Effector CD8-positive, alpha-beta T cell (primary cell): Measurements from ENCODE around the gene PERP.
"Not testable (repeated sequence)": the region's sequence is repeated elsewhere in the genome, so short reads cannot be mapped to it uniquely, and the experiment has no call there.

Experiments
- DNase-seq: peaks from one replicate; lab custom pipeline; 2025; lab: John Stamatoyannopoulos, UW
- total RNA-seq, 4 experiments: gene quantifications; one replicate each; lab custom pipeline; 2026; lab: John Stamatoyannopoulos, UW

Gene PERP
- 5.8 to 16.1 (median 10.8) reads per million in 4 experiments for total RNA-seq

- peak; percentile 13 for DNase-seq
These were observed at the start of gene PERP for GRCh38 chr6:138107078-138107751. Gene PERP, minus strand, starts transcription at chr6:138107419. Its CDS starts 79 bp downstream, at chr6:138107340.

DNA sequence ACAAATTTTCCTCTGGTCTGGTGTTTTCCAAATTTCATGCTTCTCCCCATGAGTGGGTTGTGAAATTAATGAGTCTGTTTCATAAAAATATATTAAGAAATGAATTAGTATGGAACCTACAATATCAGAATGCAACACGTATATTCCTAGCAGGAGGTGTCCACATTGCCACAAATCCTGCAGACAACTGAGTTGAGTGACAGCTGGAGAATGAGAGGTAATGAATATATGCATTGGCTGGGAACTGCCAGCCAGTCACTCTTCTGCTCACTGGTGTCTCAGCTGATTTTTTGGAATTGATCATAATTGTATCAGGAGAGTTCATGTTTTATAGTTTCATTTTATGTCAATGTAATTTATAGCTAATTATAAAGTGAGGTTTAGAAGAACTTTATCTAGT, 48.2 kb upstream of the PERP start:
- no peak for DNase-seq

DNA sequence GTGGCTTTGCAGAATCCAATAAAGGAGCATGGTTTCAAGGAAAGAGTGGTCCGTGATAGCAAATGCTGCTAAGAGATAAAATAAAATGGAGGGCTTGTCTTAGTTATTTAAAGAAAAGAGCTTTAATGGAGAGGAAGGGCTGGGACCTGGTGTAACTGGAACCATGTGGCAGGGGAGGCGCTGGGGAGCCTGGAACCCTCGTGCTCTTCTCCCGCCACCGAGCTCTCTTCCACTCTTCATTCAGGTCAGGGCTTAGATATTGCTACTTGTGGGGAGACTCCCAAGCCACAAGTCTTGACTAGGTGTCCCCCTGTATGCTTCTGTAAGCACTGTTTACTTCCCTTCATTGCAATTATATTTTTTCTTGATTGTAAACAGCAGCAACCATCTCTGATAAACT, 39.3 kb upstream of the PERP start:
- DNase-seq, result no peak

DNA sequence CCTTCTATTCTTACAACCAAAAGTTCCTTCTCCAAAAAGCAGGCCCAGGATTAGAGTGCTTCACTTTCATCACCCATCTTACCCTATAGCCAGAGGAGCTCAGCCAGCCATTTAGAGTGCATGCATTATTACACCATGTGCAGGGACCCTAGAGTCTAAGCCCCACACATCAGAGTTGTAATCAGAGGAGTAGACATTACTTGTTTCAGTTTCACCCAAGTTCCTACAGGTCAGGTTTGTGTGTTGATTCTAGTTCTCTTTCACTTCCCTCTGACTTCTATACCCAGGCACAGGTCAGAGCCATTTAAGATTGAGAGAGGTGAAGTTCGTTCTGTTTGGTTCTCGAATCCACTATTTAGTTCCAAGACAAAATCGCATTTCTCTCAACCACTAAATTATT, 38.2 kb upstream of the PERP start:
- DNase-seq, result no peak

- no peak for DNase-seq
These were observed 35.6 kb upstream of the PERP start for GRCh38 chr6:138142806-138143205.

- no peak for DNase-seq
These were observed 22.0 kb upstream of the PERP start for GRCh38 chr6:138129190-138129589.

DNA sequence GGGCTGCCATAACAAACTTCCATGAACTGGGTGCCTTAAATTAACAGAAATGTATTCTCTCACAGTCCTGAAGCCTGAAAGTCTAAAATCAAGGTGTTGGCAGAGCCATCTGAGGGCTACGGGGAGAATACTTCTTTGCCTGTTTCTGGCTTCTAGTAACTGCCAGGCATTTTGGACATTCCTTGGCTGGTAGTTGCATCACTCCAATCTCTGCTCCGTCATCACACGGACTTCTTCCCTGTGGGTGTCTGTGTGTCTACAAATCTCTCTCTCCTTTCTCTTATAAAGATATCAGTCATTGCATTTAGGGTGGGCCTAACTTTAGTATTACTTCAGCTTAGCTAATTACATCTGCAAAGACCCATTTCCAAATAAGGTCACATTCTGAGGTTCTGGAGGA, 20.9 kb upstream of the PERP start:
- DNase-seq, result no peak

GRCh38 chr6:138124096-138124495, 16.9 kb upstream of the PERP start:
- no peak for DNase-seq

DNA sequence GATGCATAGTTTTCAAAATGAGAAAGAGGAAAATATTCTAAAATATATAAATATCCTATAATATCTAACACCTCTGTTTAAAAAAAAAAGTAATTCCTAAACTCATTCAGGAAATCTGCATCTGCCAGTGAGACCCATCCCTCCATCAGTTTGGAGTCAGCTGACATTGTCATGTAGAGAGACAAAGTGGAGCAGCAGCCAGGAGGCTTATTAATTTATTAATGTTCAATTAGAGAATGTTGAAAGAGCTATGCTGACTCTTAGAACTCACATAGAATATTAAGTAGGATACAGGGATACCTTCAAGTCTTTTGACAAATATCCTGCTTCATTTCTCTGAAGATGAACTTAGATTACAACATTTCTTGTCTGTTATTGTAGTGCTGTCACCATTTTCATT, 12.8 kb upstream of the PERP start:
- DNase-seq, result no peak

GRCh38 chr6:138119229-138119628, 12.0 kb upstream of the PERP start:
- DNase-seq, result not testable (repeated sequence)

- no peak for DNase-seq
These were observed 10.2 kb upstream of the PERP start for GRCh38 chr6:138117376-138117914.

DNA sequence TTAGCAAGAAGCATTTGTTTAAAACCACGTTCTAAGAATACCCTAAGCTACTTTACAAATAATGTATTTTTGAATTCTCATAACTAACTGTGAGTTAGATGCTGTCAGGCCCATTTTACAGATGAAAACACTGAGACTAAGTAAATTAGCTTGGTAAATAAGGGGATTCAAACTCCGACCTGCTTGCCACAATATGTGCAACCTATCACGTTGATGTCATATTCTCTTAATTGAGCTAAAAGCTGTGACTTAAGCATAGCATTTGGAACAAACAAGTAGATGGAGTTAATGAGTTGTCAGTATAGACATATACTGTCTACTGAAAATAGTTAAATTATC, 9.4 kb upstream of the PERP start:
- DNase-seq, result no peak

DNA sequence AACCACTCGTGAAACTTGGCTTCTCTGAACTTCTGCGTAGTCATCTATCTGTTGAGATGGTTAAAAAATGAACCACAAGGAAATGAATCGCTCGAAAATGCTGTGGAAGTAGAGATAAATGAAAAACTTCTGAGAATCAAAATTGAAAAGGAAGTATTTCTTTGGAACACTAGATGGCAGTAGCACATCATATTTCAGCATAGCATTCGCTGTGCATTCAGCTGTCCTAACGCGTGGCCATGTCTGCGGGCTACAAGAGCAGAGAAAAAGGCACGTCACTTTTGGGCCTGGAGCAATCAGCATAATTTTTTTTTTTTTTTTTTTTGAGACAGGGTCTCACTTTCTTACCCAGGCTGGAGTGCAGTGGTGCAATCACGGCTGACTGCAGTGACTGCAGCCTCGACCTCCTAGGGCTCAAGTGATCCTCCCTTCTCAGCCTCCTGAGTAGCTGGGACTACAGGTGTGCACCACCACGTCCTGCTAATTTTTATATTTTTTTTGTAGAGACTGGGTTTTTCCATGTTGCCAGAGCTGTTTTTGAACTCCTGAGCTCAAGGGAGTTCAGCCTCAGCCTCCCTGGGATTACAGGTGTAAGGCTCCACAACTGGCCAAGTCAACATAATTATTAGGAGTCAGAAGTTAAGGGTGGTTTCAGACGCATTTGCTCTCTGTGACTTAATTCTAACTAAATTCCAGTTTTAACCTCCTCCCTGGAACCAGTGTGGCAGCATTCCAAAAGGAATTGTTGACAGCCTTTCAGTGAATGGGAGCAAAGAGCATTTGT, 8.8 kb upstream of the PERP start:
- peak; percentile 14 for DNase-seq

DNA sequence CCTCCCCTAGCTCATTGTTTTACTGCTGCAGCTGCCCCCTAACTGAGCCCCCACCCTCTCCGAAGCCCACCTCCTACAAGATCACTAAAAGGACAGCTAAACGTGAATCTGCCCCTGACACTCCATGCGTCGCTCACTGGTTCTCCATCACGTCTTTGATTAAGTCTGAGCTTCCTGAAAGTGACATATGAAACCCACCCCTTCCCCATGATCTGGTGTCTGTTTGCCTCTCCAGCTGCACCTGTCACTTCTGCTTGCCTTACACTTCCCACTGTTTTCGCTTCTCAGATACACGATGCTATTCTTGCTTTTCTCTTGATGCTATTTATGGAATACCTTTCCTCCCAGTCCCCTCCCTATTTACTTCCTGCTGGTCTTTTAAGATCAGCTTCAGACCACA, 8.0 kb upstream of the PERP start:
- no peak for DNase-seq

- DNase-seq, result no peak
These were observed 6.5 kb upstream of the PERP start for GRCh38 chr6:138113588-138114210.

- no peak for DNase-seq
These were observed 3.0 kb upstream of the PERP start for GRCh38 chr6:138110229-138110628.

DNA sequence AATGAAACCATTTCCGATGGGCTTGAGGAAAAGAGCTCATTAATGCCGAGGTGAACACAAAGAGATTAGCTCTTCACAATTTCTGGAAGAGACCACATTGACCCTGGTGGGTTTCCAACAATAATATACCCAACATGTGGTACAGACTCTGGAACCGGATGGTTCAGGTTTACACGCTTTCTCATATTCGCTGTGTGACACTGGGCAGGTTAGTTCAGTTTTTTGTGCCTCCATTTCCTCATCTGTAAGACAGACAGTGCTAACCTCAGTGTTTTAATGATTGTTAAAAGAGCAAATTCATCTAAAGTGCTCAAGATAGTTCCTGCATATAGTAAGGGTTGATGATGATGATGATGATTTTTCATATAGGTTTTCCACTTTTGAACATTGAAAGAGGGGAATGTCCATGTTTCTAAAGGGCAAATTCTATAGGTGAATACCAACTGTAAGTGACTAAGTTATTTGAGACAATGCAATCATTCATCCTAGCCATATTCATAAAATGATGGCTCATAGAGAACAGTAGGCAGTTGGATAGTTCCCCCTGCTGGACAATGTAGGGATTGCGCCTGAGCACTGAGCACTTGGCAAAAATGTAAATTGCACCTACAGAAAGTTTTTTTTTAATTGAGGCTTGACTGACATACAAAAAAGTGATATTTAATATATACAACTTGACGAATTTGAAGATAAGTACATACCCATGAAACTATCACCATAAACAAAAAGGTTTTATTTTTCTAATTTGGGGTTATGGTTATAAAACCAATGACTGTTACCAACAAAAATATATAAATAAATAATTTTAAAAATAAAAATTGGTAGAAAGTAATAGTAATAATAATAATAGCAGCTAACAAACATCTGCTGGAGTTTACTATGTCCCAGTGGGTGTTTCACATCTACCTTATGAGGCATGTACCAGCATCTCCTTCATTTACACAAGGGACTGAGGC, 2.1 kb upstream of the PERP start:
- DNase-seq, result peak; percentile 56

GRCh38 chr6:138107752-138108592, 753 bp upstream of the PERP start:
- DNase-seq, result no peak

GRCh38 chr6:138106665-138107077, 548 bp downstream of the PERP start:
- DNase-seq, result no peak

DNA sequence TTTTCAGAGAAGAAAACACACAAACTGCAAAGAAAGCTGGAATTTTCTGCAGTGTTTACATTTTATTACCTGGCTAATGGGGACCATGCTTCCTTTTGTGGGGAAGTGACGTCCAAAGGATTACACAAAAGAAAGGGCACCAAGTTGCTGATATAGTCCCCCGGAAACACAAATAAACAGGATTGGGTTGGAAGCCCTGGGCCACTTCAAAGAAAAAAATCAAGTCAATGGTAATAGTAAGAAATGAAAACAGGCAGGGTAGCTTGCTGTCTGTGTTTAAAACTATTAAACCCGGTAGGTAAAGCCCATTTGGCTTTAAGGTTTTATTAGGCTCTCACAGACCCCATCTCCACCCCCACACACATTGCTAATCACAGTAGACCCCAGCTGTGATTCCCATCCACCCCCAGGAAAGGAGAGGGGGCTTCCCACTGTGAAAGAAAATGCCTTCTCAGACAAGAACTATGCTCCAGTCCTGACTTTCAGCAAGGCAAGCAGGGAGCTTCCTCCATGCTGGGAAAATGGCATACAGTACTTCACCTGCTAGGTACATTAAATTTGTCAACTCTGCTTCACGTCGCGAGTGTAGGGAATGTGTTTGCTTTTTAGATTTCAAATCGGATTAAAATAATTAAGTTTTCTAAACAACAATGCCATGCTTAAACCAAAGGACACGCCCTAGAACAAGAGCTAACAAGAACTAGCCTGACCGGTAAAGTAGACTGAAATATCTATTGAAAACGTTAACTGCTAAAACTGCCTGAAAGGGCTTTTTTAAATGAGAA, 1.1 kb downstream of the PERP start:
- DNase-seq, result no peak
